GM12873 (cell line): ENCODE measurements around the gene KRTAP9-6.
"Not testable (repeated sequence)": the region's sequence is repeated elsewhere in the genome, so short reads cannot be mapped to it uniquely, and the experiment has no call there.

Experiments
- CTCF ChIP-seq: IDR thresholded peaks from 2 replicates; pipeline ENCODE4 v1.5.1; 2012; ENCODE audit warnings: low read depth, mild to moderate bottlenecking, moderate library complexity, low read length, control low read depth; ENCODE audit not compliant: insufficient read depth; ENCODE audit errors: missing control alignments

The KRTAP9-6 gene

GRCh38 chr17:41232399-41233105 lies 32.6 kb upstream of the KRTAP9-6 start, which contains the start of gene KRTAP9-3:
TSS of gene KRTAP9-3 (plus strand) at chr17:41232449. CDS start at chr17:41232502, 53 bp downstream.
- not testable (repeated sequence) for TF ChIP-seq CTCF

- not testable (repeated sequence) for TF ChIP-seq CTCF
Measured at GRCh38 chr17:41237949-41238437, 27.2 kb upstream of the KRTAP9-6 start, which contains the start of gene KRTAP9-8. TSS of gene KRTAP9-8 (plus strand) at chr17:41237999. CDS start at chr17:41238052, 53 bp downstream.

- TF ChIP-seq CTCF: not testable (repeated sequence)
Measured at GRCh38 chr17:41249637-41250240, 15.4 kb upstream of the KRTAP9-6 start, which contains the start of gene KRTAP9-4. TSS of gene KRTAP9-4 (plus strand) at chr17:41249687. CDS start at chr17:41249721, 34 bp downstream.

- no peak for TF ChIP-seq CTCF
Measured at GRCh38 chr17:41251261-41251660, 13.9 kb upstream of the KRTAP9-6 start.

GRCh38 chr17:41254861-41255260 lies 10.3 kb upstream of the KRTAP9-6 start:
- TF ChIP-seq CTCF: no peak

GRCh38 chr17:41255381-41256290 lies 9.5 kb upstream of the KRTAP9-6 start, which contains the start of gene KRTAP9-9:
TSS of gene KRTAP9-9 (plus strand) at chr17:41255384.
- TF ChIP-seq CTCF: not testable (repeated sequence)
